Activated CD4-positive, alpha-beta T cell treated with anti-CD3 and anti-CD28 coated beads, Interleukin-2, amount 50 U/mL, for 16 hours (primary cell): Measurements from ENCODE around the gene NPIPB2.

Experiments used
- DNase-seq: peaks from one replicate; pipeline ENCODE4 v3.0.0-alpha.2; 2020

NPIPB2 gene

GRCh38 chr16:11896486-11897176 is 45.2 kb downstream of the NPIPB2 start:
- DNase-seq: no peak

- no peak for DNase-seq
Measured at GRCh38 chr16:11893571-11893970, 48.3 kb downstream of the NPIPB2 start.

DNA sequence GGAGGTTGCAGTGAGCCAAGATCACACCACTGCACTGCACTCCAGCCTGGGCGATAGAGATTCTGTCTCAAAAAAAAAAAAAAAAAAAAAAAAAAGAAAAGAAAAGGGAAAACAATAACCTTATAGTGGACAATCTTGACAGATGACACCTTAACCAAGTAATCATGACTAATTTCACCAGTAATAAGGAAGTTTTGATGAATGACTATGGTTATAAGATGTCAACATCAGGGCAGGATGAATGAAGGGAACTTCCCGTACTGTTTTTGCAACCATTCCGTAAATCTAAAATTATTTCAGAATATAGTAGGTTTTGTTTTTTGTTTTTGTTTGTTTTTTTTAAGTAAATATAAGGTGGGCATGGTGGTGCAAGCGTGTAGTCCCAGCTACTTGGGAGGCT is 49.1 kb downstream of the NPIPB2 start:
- no peak for DNase-seq

- DNase-seq: no peak
Measured at GRCh38 chr16:11890231-11890965, 51.4 kb downstream of the NPIPB2 start.

DNA sequence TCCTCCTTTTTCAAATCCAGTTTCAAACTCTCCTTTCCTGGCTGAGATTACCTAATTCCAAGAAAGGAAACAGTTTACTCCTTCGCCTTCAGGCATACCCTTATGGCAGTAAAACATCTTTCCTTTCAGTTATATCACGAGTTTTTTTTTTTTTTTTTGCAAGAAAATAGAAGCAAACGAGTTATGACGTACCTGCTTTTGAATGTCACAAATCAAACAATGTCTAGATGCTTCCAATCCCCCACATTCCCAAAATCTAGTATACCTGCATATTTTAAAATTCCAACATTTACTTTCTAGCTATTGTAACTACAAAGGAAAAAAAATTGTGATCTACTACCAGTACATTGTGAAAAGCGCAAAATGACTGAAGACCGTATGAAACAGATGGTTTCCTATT is 55.0 kb downstream of the NPIPB2 start:
- DNase-seq: no peak

DNA sequence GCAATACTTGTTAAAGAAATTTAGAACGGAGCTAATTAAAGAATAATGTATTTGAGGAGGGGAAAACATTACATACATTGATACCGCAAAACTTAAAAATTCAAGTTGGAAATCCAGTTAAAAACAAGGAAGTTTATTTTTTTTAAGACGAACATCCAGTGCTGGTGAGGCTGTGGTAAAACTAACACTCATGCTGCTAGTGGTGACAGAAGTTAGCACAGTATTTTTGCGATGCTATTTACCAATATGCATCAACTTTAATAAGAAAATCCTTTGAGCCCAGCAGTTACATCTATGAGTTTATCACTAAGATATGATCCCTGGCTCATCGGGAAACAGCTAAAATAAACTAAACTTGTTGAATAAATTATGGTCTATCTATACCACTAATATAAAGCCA is 57.8 kb downstream of the NPIPB2 start:
- DNase-seq: no peak

DNA sequence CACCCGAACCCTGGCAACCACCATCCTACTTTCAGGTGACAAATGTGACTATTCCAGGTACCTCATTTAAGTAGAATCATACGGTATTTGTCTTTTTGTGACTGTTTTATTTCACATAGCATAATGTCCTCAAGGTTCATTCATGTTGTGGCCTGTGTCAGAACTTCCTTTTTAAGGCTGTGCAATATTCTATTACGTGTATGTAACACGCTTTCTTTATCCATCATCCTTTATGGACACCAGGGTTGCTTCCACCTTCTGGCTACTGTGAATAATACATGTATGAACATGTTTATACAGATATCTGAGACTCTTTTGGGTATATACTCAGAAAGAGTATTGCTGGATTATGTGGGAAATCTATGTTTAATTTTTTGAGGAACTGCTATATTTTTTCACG is 61.8 kb downstream of the NPIPB2 start:
- DNase-seq: no peak

GRCh38 chr16:11877374-11877773 is 64.5 kb downstream of the NPIPB2 start:
- DNase-seq: no peak
